GM18511 (cell line): ENCODE measurements around the gene ZNF219.

Source experiments
- ATAC-seq: cut with Tn5 transposase; IDR thresholded peaks from one replicate; pipeline ENCODE4 v1.9.1; 2021; ENCODE audit warnings: mild to moderate bottlenecking, moderate library complexity; ENCODE audit not compliant: unreplicated experiment

Gene ZNF219

GRCh38 chr14:21088687-21089086 lies 9.8 kb downstream of the ZNF219 start:
- no peak for ATAC-seq

- ATAC-seq: peak; percentile 75
These were observed 11.0 kb downstream of the ZNF219 start for GRCh38 chr14:21087294-21088091.

- no peak for ATAC-seq
These were observed 11.6 kb downstream of the ZNF219 start for GRCh38 chr14:21086908-21087293.

- no peak for ATAC-seq
These were observed 13.2 kb downstream of the ZNF219 start for GRCh38 chr14:21084998-21085853.

GRCh38 chr14:21084396-21084795 lies 14.1 kb downstream of the ZNF219 start:
- no peak for ATAC-seq

- no peak for ATAC-seq
These were observed 14.7 kb downstream of the ZNF219 start for GRCh38 chr14:21083565-21084325.

- no peak for ATAC-seq
These were observed 16.8 kb downstream of the ZNF219 start for GRCh38 chr14:21081521-21082142.

- ATAC-seq: no peak
These were observed 19.7 kb downstream of the ZNF219 start for GRCh38 chr14:21078726-21079125.

GRCh38 chr14:21078287-21078686 lies 20.2 kb downstream of the ZNF219 start:
- no peak for ATAC-seq

GRCh38 chr14:21077672-21078071 lies 20.8 kb downstream of the ZNF219 start:
- ATAC-seq: no peak

GRCh38 chr14:21075719-21076437 lies 22.6 kb downstream of the ZNF219 start:
- ATAC-seq: no peak

GRCh38 chr14:21074398-21075272 lies 23.8 kb downstream of the ZNF219 start:
- no peak for ATAC-seq

- ATAC-seq: no peak
These were observed 24.5 kb downstream of the ZNF219 start for GRCh38 chr14:21073921-21074320.

GRCh38 chr14:21072781-21073339 lies 25.6 kb downstream of the ZNF219 start:
- ATAC-seq: no peak

- no peak for ATAC-seq
These were observed 26.4 kb downstream of the ZNF219 start for GRCh38 chr14:21072031-21072473.

- ATAC-seq: peak; percentile 77
These were observed 27.0 kb downstream of the ZNF219 start for GRCh38 chr14:21071225-21072030.

- peak; percentile 33 for ATAC-seq
These were observed 27.7 kb downstream of the ZNF219 start for GRCh38 chr14:21070610-21071224.
